ENCODE measurements around the gene IQSEC1. TPM values are rescaled to one million over a fixed set of nuclear protein-coding genes. Genes with fewer than 3 reads are reported as not detected.

Gene IQSEC1
- polyA plus RNA-seq, 1 experiment = 4.8 TPM

- no peak overlapping the region for H3K4me3 ChIP-seq (ENCODE audit: low read depth, low read length)
- POLR2A ChIA-PET = no interaction called here
- H3K36me3 ChIP-seq (ENCODE audit: control insufficient read depth, insufficient read depth, low read length) = no peaks in the 10 kb centered on the region
- H3K27me3 ChIP-seq (ENCODE audit: control insufficient read depth, insufficient read depth, low read length) = peaks cover 31% of the 10 kb centered on the region
- DNase-seq (ENCODE audit: low read depth) = no peak
- no peak for TF ChIP-seq CTCF (IDR thresholded peaks at IDR 0.05; ENCODE audit: insufficient read depth, low read depth, low read length)
- CTCF ChIA-PET = no interaction called here
Observed at GRCh38 chr3:13078163-13078905, 5.1 kb upstream of the IQSEC1 start.

- Histone ChIP-seq H3K27me3 (ENCODE audit: control insufficient read depth, insufficient read depth, low read length) (peaks cover 34% of the 10 kb centered on the region), H3K4me3 (ENCODE audit: low read depth, low read length) (no peak overlapping the region), H3K36me3 (ENCODE audit: control insufficient read depth, insufficient read depth, low read length) (no peaks in the 10 kb centered on the region)
- POLR2A ChIA-PET = no interaction called here
- no peak for TF ChIP-seq CTCF (IDR thresholded peaks at IDR 0.05; ENCODE audit: insufficient read depth, low read depth, low read length)
- CTCF ChIA-PET = no interaction called here
- DNase-seq (ENCODE audit: low read depth) = no peak
Observed at GRCh38 chr3:13077431-13078162, 4.4 kb upstream of the IQSEC1 start.

- DNase-seq (ENCODE audit: low read depth) = no peak
- H3K4me3 ChIP-seq (ENCODE audit: low read depth, low read length) = no peak overlapping the region
- POLR2A ChIA-PET = no interaction called here
- peaks cover 38% of the 10 kb centered on the region for H3K27me3 ChIP-seq (ENCODE audit: control insufficient read depth, insufficient read depth, low read length)
- CTCF ChIA-PET = interaction anchor here (0.7 to 1.2 kb wide), 2 partner anchors 16 to 572 kb away, joined by 3 read pairs; no protein-coding TSS in a partner anchor
- no peak for TF ChIP-seq CTCF (IDR thresholded peaks at IDR 0.05; ENCODE audit: insufficient read depth, low read depth, low read length)
- H3K36me3 ChIP-seq (ENCODE audit: control insufficient read depth, insufficient read depth, low read length) = no peaks in the 10 kb centered on the region
Observed at GRCh38 chr3:13075986-13076654, 2.9 kb upstream of the IQSEC1 start.

- Histone ChIP-seq H3K27me3 (ENCODE audit: control insufficient read depth, insufficient read depth, low read length) (peaks cover 37% of the 10 kb centered on the region), H3K4me3 (ENCODE audit: low read depth, low read length) (no peak overlapping the region), H3K36me3 (ENCODE audit: control insufficient read depth, insufficient read depth, low read length) (no peaks in the 10 kb centered on the region)
- no peak for TF ChIP-seq CTCF (IDR thresholded peaks at IDR 0.05; ENCODE audit: insufficient read depth, low read depth, low read length)
- no peak for DNase-seq (ENCODE audit: low read depth)
- CTCF ChIA-PET = interaction anchor here (1.3 kb wide), 1 partner anchor 16 kb away, joined by 5 read pairs; no protein-coding TSS in a partner anchor
- POLR2A ChIA-PET = no interaction called here
Observed at GRCh38 chr3:13075318-13075717, 2.1 kb upstream of the IQSEC1 start.

DNA sequence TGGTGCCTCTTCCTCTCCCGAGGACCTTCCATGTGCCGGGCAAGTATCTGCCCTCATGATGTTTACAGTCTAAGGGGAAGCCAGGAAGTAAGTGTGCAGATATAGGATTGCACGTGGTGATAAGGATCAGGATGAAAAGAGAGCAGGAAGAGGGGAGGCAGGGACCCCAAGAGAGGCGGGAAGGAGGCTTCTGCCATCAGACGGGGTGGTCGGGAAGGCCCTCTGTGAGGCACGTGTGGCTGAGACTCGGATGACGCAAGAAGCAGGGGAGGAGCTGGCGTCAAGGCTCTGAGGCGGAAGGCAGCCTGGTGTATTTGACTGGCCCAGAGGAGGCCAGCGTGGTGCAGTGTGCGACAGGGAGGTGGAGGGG is 762 bp upstream of the IQSEC1 start:
- H3K27me3 ChIP-seq (ENCODE audit: control insufficient read depth, insufficient read depth, low read length) = peaks cover 36% of the 10 kb centered on the region
- H3K36me3 ChIP-seq (ENCODE audit: control insufficient read depth, insufficient read depth, low read length) = no peaks in the 10 kb centered on the region
- CTCF ChIA-PET = interaction anchor here (1.3 kb wide), 1 partner anchor 18 kb away, joined by 5 read pairs; no protein-coding TSS in a partner anchor
- no peak overlapping the region for H3K4me3 ChIP-seq (ENCODE audit: low read depth, low read length)
- POLR2A ChIA-PET = no interaction called here
- no peak for TF ChIP-seq CTCF (IDR thresholded peaks at IDR 0.05; ENCODE audit: insufficient read depth, low read depth, low read length)
- DNase-seq (ENCODE audit: low read depth) = no peak

Measured in BJ (cell line).